ENCODE results near the gene LDLRAD4. TPM values are rescaled to one million over a fixed set of nuclear protein-coding genes. Genes with fewer than 3 reads are reported as not detected.

The LDLRAD4 gene
- polyA plus RNA-seq, 1 experiment = not detected

DNA sequence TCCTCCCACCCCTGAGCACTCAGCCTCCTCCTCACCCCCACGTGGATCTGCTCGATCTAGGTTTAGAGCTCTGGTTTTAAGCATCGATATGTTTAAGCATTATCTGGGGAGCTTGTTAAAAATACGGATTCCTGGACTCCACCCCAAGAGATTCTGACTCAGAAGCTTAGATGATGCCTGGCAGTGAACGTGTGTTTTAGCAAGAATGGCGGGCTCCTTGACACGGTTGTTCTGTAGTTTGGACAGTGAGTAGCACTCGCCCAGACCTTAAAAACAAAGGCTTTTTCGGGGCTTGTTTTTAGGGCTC is 47.3 kb downstream of the LDLRAD4 start:
- POLR2A ChIA-PET = no interaction called here
- DNase-seq (ENCODE audit: low read depth, low spot score) = no peak

GRCh38 chr18:13266218-13267100 is 47.9 kb downstream of the LDLRAD4 start:
- ChIA-PET CTCF (no interaction called here), POLR2A (no interaction called here)
- no peak for TF ChIP-seq CTCF (IDR thresholded peaks at IDR 0.05; ENCODE audit: low read depth, low read length)
- Histone ChIP-seq H3K9me3 (ENCODE audit: control insufficient read depth, insufficient read depth, low read length) (no peaks in the 10 kb centered on the region; the same call in 1 of the 2 replicates), H3K4me3 (ENCODE audit: low read depth, low read length) (no peak overlapping the region), H3K27ac (ENCODE audit: low read depth, low read length) (no peak overlapping the region), H3K27me3 (ENCODE audit: control insufficient read depth, insufficient read depth, low read length) (peaks cover 9% of the 10 kb centered on the region)
- no peak for DNase-seq (ENCODE audit: low read depth, low spot score)

More for the DNA sequence above, 47.3 kb downstream of the LDLRAD4 start:
- CTCF ChIA-PET = no interaction called here
- no peak for TF ChIP-seq CTCF (IDR thresholded peaks at IDR 0.05; ENCODE audit: low read depth, low read length)
- Histone ChIP-seq H3K4me3 (ENCODE audit: low read depth, low read length) (no peak overlapping the region), H3K27me3 (ENCODE audit: control insufficient read depth, insufficient read depth, low read length) (peaks cover 9% of the 10 kb centered on the region), H3K9me3 (ENCODE audit: control insufficient read depth, insufficient read depth, low read length) (no peaks in the 10 kb centered on the region; the same call in 1 of the 2 replicates), H3K27ac (ENCODE audit: low read depth, low read length) (no peak overlapping the region)

DNA sequence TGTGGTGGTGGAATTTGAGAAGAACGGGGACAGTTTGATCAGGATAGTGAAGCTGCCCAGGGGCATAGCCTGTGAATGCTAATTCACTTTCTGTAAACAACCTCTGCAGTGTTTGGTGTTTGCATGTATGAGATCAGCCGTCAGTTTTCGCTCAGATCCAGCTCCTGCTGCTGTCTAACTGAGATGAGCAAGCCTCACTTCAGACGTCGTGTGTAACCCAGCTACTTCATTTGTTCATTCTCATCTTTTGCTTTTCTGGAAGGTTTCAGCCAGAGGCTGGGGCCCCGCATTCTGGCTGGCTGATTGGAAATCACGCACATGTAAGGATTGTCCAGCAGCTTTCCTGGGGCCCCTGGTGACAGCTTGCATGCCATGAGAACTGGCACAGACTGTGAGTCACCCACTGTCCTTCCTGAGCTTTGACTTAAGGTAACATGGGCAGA is 48.9 kb downstream of the LDLRAD4 start:
- DNase-seq (ENCODE audit: low read depth, low spot score) = no peak
- CTCF ChIA-PET = no interaction called here
- TF ChIP-seq CTCF (IDR thresholded peaks at IDR 0.05; ENCODE audit: low read depth, low read length) = no peak
- POLR2A ChIA-PET = no interaction called here
- Histone ChIP-seq H3K27me3 (ENCODE audit: control insufficient read depth, insufficient read depth, low read length) (peaks cover 9% of the 10 kb centered on the region), H3K9me3 (ENCODE audit: control insufficient read depth, insufficient read depth, low read length) (no peaks in the 10 kb centered on the region; the same call in 1 of the 2 replicates), H3K27ac (ENCODE audit: low read depth, low read length) (no peak overlapping the region), H3K4me3 (ENCODE audit: low read depth, low read length) (no peak overlapping the region)

DNA sequence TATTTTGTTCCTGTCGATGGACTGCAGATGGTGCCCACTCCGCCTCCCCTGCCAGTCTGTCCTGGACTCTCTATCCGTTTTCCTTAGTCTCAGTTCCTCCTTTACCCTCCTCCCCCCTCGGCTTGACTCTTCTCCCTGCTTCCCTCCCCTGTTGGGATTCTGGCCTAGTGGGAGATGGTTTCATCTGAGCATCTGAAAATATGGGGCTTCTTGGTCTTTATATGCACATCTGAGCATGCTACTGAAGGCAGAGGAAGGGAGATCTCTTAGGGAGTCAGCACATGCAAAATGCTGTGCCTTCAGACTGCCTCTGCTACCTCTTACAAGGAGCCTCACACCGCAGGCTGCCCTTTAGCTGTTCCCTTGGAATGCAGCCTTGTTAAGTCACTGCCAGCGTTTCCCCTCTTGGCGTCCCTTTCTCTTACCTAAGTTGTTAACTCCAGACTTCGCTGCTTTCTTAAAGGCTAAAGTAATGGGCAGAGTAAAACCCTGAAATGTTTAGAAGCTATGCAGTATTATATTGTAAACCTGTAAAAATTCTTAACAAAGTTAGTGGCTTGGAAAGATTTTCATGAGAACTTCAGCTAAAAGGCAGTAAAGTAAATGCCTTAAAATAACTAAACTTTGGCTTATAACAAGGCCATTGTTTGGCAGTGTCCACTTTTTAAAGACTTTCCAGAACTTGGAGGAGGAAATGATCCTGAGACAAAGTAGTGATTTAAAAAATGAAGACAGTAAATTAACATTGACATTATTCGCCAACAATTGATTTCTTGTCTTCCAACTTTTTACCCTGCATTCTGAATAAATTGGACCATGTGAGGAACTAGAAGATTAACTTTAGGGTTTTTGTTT is 49.8 kb downstream of the LDLRAD4 start:
- no peak overlapping the region for H3K27ac ChIP-seq (ENCODE audit: low read depth, low read length)
- no peak for TF ChIP-seq CTCF (IDR thresholded peaks at IDR 0.05; ENCODE audit: low read depth, low read length)
- H3K4me3 ChIP-seq (ENCODE audit: low read depth, low read length) = no peak overlapping the region
- ChIA-PET POLR2A (no interaction called here), CTCF (no interaction called here)
- peaks cover 9% of the 10 kb centered on the region for H3K27me3 ChIP-seq (ENCODE audit: control insufficient read depth, insufficient read depth, low read length)
- no peak for DNase-seq (ENCODE audit: low read depth, low spot score)
- H3K9me3 ChIP-seq (ENCODE audit: control insufficient read depth, insufficient read depth, low read length) = no peaks in the 10 kb centered on the region; the same call in 1 of the 2 replicates

DNA sequence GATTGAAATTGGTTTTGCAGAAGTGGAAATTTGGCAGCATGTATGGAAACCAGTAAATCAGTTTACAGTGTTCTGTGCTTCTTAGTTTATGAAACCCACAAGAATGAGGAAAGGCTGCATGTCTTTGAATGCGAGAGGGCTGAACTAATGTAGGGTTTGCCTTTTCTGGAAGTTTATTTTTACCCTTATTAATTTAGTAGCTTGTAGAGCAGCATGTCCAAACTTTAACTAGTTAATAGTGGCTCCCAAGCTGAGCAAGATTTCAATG is 50.4 kb downstream of the LDLRAD4 start:
- DNase-seq (ENCODE audit: low read depth, low spot score) = no peak
- no peak for TF ChIP-seq CTCF (IDR thresholded peaks at IDR 0.05; ENCODE audit: low read depth, low read length)
- POLR2A ChIA-PET = no interaction called here
- H3K9me3 ChIP-seq (ENCODE audit: control insufficient read depth, insufficient read depth, low read length) = no peaks in the 10 kb centered on the region; the same call in 1 of the 2 replicates
- no peak overlapping the region for H3K4me3 ChIP-seq (ENCODE audit: low read depth, low read length)
- CTCF ChIA-PET = no interaction called here
- peaks cover 9% of the 10 kb centered on the region for H3K27me3 ChIP-seq (ENCODE audit: control insufficient read depth, insufficient read depth, low read length)
- no peak overlapping the region for H3K27ac ChIP-seq (ENCODE audit: low read depth, low read length)
